Fibroblast of lung (primary cell): ENCODE measurements around the gene MAGI2.

Source experiments
- EZH2 ChIP-seq: IDR thresholded peaks from 2 replicates; pipeline ENCODE4 v1.5.1; 2012; ENCODE audit warnings: low read length, control low read depth, mild to moderate bottlenecking; ENCODE audit errors: missing control alignments
- TF ChIP-seq, protein P1 (sequence below), 2 donors: IDR thresholded peaks in 1 of 2; conservative IDR thresholded peaks in 1 of 2; 1 replicate in 1 of 2; 2 replicates in 1 of 2; pipeline ENCODE4 v1.5.1; 2011 to 2012; ENCODE audit warnings: low read length in 2 of 2, control low read depth in 1 of 2, inconsistent platforms in 1 of 2, low read depth in 1 of 2, mild to moderate bottlenecking in 1 of 2

GRCh38 chr7:78695826-78696225 is 757.6 kb downstream of the MAGI2 start:
- TF ChIP-seq, protein P1, sequence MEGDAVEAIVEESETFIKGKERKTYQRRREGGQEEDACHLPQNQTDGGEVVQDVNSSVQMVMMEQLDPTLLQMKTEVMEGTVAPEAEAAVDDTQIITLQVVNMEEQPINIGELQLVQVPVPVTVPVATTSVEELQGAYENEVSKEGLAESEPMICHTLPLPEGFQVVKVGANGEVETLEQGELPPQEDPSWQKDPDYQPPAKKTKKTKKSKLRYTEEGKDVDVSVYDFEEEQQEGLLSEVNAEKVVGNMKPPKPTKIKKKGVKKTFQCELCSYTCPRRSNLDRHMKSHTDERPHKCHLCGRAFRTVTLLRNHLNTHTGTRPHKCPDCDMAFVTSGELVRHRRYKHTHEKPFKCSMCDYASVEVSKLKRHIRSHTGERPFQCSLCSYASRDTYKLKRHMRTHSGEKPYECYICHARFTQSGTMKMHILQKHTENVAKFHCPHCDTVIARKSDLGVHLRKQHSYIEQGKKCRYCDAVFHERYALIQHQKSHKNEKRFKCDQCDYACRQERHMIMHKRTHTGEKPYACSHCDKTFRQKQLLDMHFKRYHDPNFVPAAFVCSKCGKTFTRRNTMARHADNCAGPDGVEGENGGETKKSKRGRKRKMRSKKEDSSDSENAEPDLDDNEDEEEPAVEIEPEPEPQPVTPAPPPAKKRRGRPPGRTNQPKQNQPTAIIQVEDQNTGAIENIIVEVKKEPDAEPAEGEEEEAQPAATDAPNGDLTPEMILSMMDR (conservative IDR thresholded peaks at IDR 0.05 in 1 of 2, IDR thresholded peaks at IDR 0.05 in 1 of 2; ENCODE audit: low read depth in 1 of 2, low read length in 2 of 2) = no peak
- no peak for TF ChIP-seq EZH2
